IMR-90 (cell line): Measurements from ENCODE around the gene RNF111. TPM values are rescaled to one million over a fixed set of nuclear protein-coding genes. Genes with fewer than 3 reads are reported as not detected.

Experiments
- ATAC-seq: fragments of 200-7000 bp; cut with Tn5 transposase; 2 replicates; pipeline ENCODE4 v1.9.1; 2020; ENCODE audit warnings: low read depth, mild to moderate bottlenecking, moderate library complexity
- BruUV-seq: library from RNA; stranded (reverse); fragments of 400-500 nt; replicated peaks from 2 replicates; lab custom pipeline; 2021; lab: Mats Ljungman, UMichigan
- CTCF ChIA-PET: fragments of 300-600 bp; formaldehyde crosslinking; extraction: SDS; loops from one replicate; lab custom pipeline; 2021; ENCODE audit warnings: antibody characterized with exemption; lab: Yijun Ruan, JAX
- POLR2A ChIA-PET: fragments of 300-600 bp; sonication (Branson Sonifier 250); formaldehyde crosslinking; loops from one replicate; lab custom pipeline; 2022; ENCODE audit warnings: antibody characterized with exemption; ENCODE audit not compliant: unreplicated experiment; lab: Charles Lee
- DNase-seq: peaks from one replicate; pipeline ENCODE4 v3.0.0; 2013
- H2AFZ ChIP-seq: replicated peaks from 2 replicates; pipeline ENCODE3; 2013; ENCODE audit warnings: low read length, mild to moderate bottlenecking; ENCODE audit not compliant: poor library complexity
- H2AK5ac ChIP-seq: 2 replicates; pipeline ENCODE4 v1.6.1; 2013; ENCODE audit warnings: low read depth, low read length, inconsistent platforms
- H2AK9ac ChIP-seq: replicated peaks from 2 replicates; pipeline ENCODE3; 2013; ENCODE audit warnings: mild to moderate bottlenecking, low read depth, low read length, moderate library complexity; ENCODE audit not compliant: poor library complexity
- H2BK120ac ChIP-seq: 2 replicates; pipeline ENCODE4 v1.6.1; 2013; ENCODE audit warnings: low read depth, low read length, inconsistent platforms
- H2BK15ac ChIP-seq: 3 replicates; pipeline ENCODE4 v1.6.1; 2013; ENCODE audit warnings: low read depth, low read length, inconsistent platforms
- H2BK20ac ChIP-seq: 2 replicates; pipeline ENCODE4 v1.6.1; 2013; ENCODE audit warnings: low read depth, mild to moderate bottlenecking, inconsistent platforms, low read length, moderate library complexity
- H2BK5ac ChIP-seq: 2 replicates; pipeline ENCODE4 v1.6.1; 2013; ENCODE audit warnings: mild to moderate bottlenecking, low read depth, low read length, inconsistent platforms; ENCODE audit not compliant: poor library complexity, severe bottlenecking
- H3K14ac ChIP-seq: replicated peaks from 2 replicates; pipeline ENCODE4 v1.6.1; 2013; ENCODE audit warnings: low read depth, low read length, inconsistent platforms
- H3K18ac ChIP-seq: 2 replicates; pipeline ENCODE4 v1.6.1; 2013; ENCODE audit warnings: low read depth, low read length, control low read depth
- H3K23ac ChIP-seq: 2 replicates; pipeline ENCODE4 v1.6.1; 2013; ENCODE audit warnings: low read depth, low read length, inconsistent platforms
- H3K27ac ChIP-seq: 2 replicates; pipeline ENCODE4 v1.5.1; 2013; ENCODE audit warnings: mild to moderate bottlenecking, control low read depth, low read length; ENCODE audit not compliant: insufficient read depth
- H3K27me3 ChIP-seq: 2 replicates; pipeline ENCODE4 v1.6.1; 2013; ENCODE audit warnings: low read length; ENCODE audit not compliant: control insufficient read depth, insufficient read depth
- H3K36me3 ChIP-seq: 2 replicates; pipeline ENCODE4 v1.6.1; 2013; ENCODE audit warnings: low read length, mixed read lengths; ENCODE audit not compliant: control insufficient read depth, insufficient read depth
- H3K4ac ChIP-seq: 2 replicates; pipeline ENCODE4 v1.6.1; 2013; ENCODE audit warnings: low read depth, low read length, inconsistent platforms
- H3K4me1 ChIP-seq: 2 replicates; pipeline ENCODE4 v1.6.1; 2013; ENCODE audit warnings: low read length, mixed read lengths; ENCODE audit not compliant: control insufficient read depth, insufficient read depth
- H3K4me2 ChIP-seq: 2 replicates; pipeline ENCODE4 v1.6.1; 2013; ENCODE audit warnings: low read depth, mild to moderate bottlenecking, control low read depth, low read length, moderate library complexity
- H3K4me3 ChIP-seq: 2 replicates; pipeline ENCODE4 v1.5.1; 2013; ENCODE audit warnings: low read depth, mild to moderate bottlenecking, control low read depth, low read length, moderate library complexity; ENCODE audit not compliant: insufficient read depth
- H3K56ac ChIP-seq: 2 replicates; pipeline ENCODE4 v1.6.1; 2013; ENCODE audit warnings: low read length, inconsistent platforms; ENCODE audit not compliant: insufficient read depth; ENCODE audit errors: extremely low read depth
- H3K79me1 ChIP-seq, 2 experiments: 2 replicates each; pipeline ENCODE4 v1.6.1; 2013; ENCODE audit warnings: low read length in 2 of 2, inconsistent platforms in 1 of 2, low read depth in 1 of 2
- H3K9ac ChIP-seq: 2 replicates; pipeline ENCODE4 v1.6.1; 2013; ENCODE audit warnings: low read depth, low read length, control low read depth
- H3K9me1 ChIP-seq: 2 replicates; pipeline ENCODE4 v1.6.1; 2013; ENCODE audit warnings: low read length, inconsistent platforms; ENCODE audit not compliant: insufficient read depth
- H3K9me3 ChIP-seq: 2 replicates; pipeline ENCODE4 v1.6.1; 2013; ENCODE audit warnings: low read length; ENCODE audit not compliant: control insufficient read depth, insufficient read depth
- H4K20me1 ChIP-seq: 2 replicates; pipeline ENCODE4 v1.6.1; 2013; ENCODE audit warnings: low read length, inconsistent platforms; ENCODE audit not compliant: insufficient read depth
- H4K5ac ChIP-seq: 2 replicates; pipeline ENCODE4 v1.6.1; 2013; ENCODE audit warnings: mild to moderate bottlenecking, low read depth, low read length, control low read depth
- H4K8ac ChIP-seq, 2 experiments: 2 replicates each; pipeline ENCODE4 v1.6.1; 2013; ENCODE audit warnings: low read depth in 2 of 2, low read length in 2 of 2, control low read depth in 1 of 2, inconsistent platforms in 1 of 2
- H4K91ac ChIP-seq: 2 replicates; pipeline ENCODE4 v1.6.1; 2013; ENCODE audit warnings: low read depth, low read length, inconsistent platforms; ENCODE audit not compliant: insufficient read depth
- CHD1 ChIP-seq: IDR thresholded peaks from 2 replicates; pipeline ENCODE4 v1.6.1; 2012; ENCODE audit warnings: low read depth, low read length, improper control_type of control experiment
- FOS ChIP-seq: fragments of 150-350 bp; IDR thresholded peaks from 2 replicates; pipeline ENCODE4 v1.6.1; 2016; ENCODE audit warnings: low read depth, low read length
- MAFK ChIP-seq: IDR thresholded peaks from 2 replicates; pipeline ENCODE4 v1.6.1; 2012; ENCODE audit warnings: low read depth, low read length, improper control_type of control experiment
- POLR2A ChIP-seq: IDR thresholded peaks from 2 replicates; pipeline ENCODE4 v1.6.1; 2012; ENCODE audit warnings: mild to moderate bottlenecking, low read depth, low read length
- RFX5 ChIP-seq: IDR thresholded peaks from 2 replicates; pipeline ENCODE4 v1.8.0; 2012; ENCODE audit warnings: low read depth, mild to moderate bottlenecking, low read length, moderate library complexity
- WGBS, 2 experiments: methylation state at CpG; one replicate each; pipeline versions ENCODE4 v1.1.5 to v1.1.7; 2013; ENCODE audit warnings: missing lambda C conversion rate in 2 of 2; ENCODE audit not compliant: insufficient read length in 1 of 2; ENCODE audit errors: extremely low coverage in 2 of 2; 5-methylcytosine and 5-hydroxymethylcytosine counted together
- dilution Hi-C: fragments of 300-500 bp; cut with HindIII; formaldehyde crosslinking; loops from one replicate; pipeline ENCODE4 v1.14.3; 2018; ENCODE audit warnings: low sequenced_read_pairs; ENCODE audit not compliant: unreplicated experiment
- in situ Hi-C: fragments of 300-500 bp; cut with MboI; formaldehyde crosslinking; loops from 3 replicates; pipeline ENCODE4 v1.14.3; 2019; ENCODE audit warnings: low sequenced_read_pairs, inconsistent platforms, mixed read lengths
- intact Hi-C: fragments of 100-400 bp; cut with micrococcal nuclease; formaldehyde crosslinking; loops from 2 replicates; pipeline ENCODE4 v1.10.0; 2022
- polyA plus RNA-seq, 3 experiments: library from polyadenylated mRNA; depleted of rRNA; stranded (reverse); fragments of >200 nt; gene quantifications; 2 replicates each; pipeline ENCODE4 v1.2.3, GENCODE V29; 2012; ENCODE audit warnings: low replicate concordance in 1 of 3
- total RNA-seq: library from RNA; depleted of rRNA; stranded (reverse); fragments of >200 nt; gene quantifications from 2 replicates; pipeline ENCODE4 v1.2.3, GENCODE V29; 2012
- TF ChIP-seq, protein P1 (sequence below): conservative IDR thresholded peaks from 2 replicates; pipeline ENCODE4 v1.5.1; 2012; ENCODE audit warnings: mild to moderate bottlenecking, low read depth, low read length, improper control_type of control experiment
- TF ChIP-seq, protein P2 (sequence below): fragments of 150-350 bp; IDR thresholded peaks from 2 replicates; pipeline ENCODE4 v1.6.1; 2016; ENCODE audit warnings: low read depth, mild to moderate bottlenecking, low read length, moderate library complexity, borderline replicate concordance

Gene RNF111
- total and polyA plus RNA-seq, 2 of the 4 experiments (the other 2 are of a cell fraction): 13.5 to 20.1 TPM

DNA sequence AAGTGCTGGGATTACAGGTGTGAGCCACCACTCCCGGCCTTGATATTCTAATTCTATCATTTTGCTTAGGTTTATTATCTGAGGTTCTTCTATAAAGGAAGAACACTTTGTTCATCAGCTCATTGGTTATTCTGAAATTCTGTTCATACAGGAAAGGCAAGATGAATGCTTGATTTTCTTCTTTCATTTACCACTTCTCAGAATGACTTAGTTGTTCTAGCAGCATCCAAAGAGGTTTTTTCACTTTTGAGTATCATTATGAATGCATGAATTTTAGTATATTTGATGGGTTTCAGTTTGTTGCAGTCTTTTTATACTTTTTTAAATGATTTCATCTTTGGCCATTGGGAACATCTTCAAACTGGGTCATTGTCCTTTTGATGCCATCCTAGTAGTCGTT is 51.8 kb downstream of the RNF111 start:
- Histone ChIP-seq H2BK120ac (no peak overlapping the region), H3K4me3 (no peak overlapping the region)

More for the DNA sequence above, 51.8 kb downstream of the RNF111 start:
- no peak for DNase-seq
- H4K8ac ChIP-seq: no peak overlapping the region
- no peaks in the 10 kb centered on the region for H3K27me3 ChIP-seq
- H3K18ac ChIP-seq: no peak overlapping the region
- in situ Hi-C loops: no loop called here
- peaks cover 12% of the 10 kb centered on the region for H3K36me3 ChIP-seq
- no peak overlapping the region for H3K4ac ChIP-seq
- peaks cover 25% of the 10 kb centered on the region for H4K20me1 ChIP-seq
- no peak overlapping the region for H3K9ac ChIP-seq
- no peak overlapping the region for H4K5ac ChIP-seq
- no peak overlapping the region for H3K56ac ChIP-seq
- H3K9me3 ChIP-seq: no peaks in the 10 kb centered on the region
- CTCF ChIA-PET: interaction anchor here (0.6 kb wide), 2 partner anchors 16 to 204 kb away, joined by 3 to 4 read pairs; no protein-coding TSS in a partner anchor
- peaks cover 16 to 51% of the 10 kb centered on the region in 2 experiments for H3K79me1 ChIP-seq
- H2AK5ac ChIP-seq: no peak overlapping the region
- no peak overlapping the region for H4K91ac ChIP-seq
- no peak overlapping the region for H3K23ac ChIP-seq
- POLR2A ChIA-PET: no interaction called here
- TF ChIP-seq RFX5 (no peak), MAFK (no peak), CHD1 (no peak), POLR2A (no peak), FOS (no peak)
- TF ChIP-seq, protein P1, sequence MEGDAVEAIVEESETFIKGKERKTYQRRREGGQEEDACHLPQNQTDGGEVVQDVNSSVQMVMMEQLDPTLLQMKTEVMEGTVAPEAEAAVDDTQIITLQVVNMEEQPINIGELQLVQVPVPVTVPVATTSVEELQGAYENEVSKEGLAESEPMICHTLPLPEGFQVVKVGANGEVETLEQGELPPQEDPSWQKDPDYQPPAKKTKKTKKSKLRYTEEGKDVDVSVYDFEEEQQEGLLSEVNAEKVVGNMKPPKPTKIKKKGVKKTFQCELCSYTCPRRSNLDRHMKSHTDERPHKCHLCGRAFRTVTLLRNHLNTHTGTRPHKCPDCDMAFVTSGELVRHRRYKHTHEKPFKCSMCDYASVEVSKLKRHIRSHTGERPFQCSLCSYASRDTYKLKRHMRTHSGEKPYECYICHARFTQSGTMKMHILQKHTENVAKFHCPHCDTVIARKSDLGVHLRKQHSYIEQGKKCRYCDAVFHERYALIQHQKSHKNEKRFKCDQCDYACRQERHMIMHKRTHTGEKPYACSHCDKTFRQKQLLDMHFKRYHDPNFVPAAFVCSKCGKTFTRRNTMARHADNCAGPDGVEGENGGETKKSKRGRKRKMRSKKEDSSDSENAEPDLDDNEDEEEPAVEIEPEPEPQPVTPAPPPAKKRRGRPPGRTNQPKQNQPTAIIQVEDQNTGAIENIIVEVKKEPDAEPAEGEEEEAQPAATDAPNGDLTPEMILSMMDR: no peak
- TF ChIP-seq, protein P2, sequence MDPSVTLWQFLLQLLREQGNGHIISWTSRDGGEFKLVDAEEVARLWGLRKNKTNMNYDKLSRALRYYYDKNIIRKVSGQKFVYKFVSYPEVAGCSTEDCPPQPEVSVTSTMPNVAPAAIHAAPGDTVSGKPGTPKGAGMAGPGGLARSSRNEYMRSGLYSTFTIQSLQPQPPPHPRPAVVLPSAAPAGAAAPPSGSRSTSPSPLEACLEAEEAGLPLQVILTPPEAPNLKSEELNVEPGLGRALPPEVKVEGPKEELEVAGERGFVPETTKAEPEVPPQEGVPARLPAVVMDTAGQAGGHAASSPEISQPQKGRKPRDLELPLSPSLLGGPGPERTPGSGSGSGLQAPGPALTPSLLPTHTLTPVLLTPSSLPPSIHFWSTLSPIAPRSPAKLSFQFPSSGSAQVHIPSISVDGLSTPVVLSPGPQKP: no peak
- no TSS peak for BruUV-seq
- no CpG with 5 or more reads among the region's 2 CpGs for WGBS, 2 experiments
- no peak overlapping the region for H2BK20ac ChIP-seq
- H3K4me2 ChIP-seq: no peak overlapping the region
- no peak overlapping the region for H2AFZ ChIP-seq
- no peaks in the 10 kb centered on the region for H3K4me1 ChIP-seq
- H2BK15ac ChIP-seq: no peak overlapping the region
- H3K14ac ChIP-seq: no peak overlapping the region
- dilution Hi-C loops: no loop called here
- no peak overlapping the region for H2AK9ac ChIP-seq
- no peak overlapping the region for H2BK5ac ChIP-seq
- intact Hi-C loops: loop anchor here (10.0 kb wide), 1 partner anchor 46 kb away; no protein-coding TSS in a partner anchor
- H3K9me1 ChIP-seq: peaks cover 3% of the 10 kb centered on the region
- H3K27ac ChIP-seq: no peak overlapping the region
- no peak for ATAC-seq
